Camera-type eye (tissue), 1 donor: ENCODE results near the gene LIN28B. TPM values are rescaled to one million over a fixed set of nuclear protein-coding genes. Genes with fewer than 3 reads are reported as not detected.

Experiments used
- total RNA-seq: library from RNA; depleted of rRNA; stranded (reverse); fragments of >200 nt; gene quantifications from one replicate; pipeline ENCODE4 v1.2.3, GENCODE V29; 2014

The LIN28B gene, protein sequence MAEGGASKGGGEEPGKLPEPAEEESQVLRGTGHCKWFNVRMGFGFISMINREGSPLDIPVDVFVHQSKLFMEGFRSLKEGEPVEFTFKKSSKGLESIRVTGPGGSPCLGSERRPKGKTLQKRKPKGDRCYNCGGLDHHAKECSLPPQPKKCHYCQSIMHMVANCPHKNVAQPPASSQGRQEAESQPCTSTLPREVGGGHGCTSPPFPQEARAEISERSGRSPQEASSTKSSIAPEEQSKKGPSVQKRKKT
- total RNA-seq = 1.3 TPM

DNA sequence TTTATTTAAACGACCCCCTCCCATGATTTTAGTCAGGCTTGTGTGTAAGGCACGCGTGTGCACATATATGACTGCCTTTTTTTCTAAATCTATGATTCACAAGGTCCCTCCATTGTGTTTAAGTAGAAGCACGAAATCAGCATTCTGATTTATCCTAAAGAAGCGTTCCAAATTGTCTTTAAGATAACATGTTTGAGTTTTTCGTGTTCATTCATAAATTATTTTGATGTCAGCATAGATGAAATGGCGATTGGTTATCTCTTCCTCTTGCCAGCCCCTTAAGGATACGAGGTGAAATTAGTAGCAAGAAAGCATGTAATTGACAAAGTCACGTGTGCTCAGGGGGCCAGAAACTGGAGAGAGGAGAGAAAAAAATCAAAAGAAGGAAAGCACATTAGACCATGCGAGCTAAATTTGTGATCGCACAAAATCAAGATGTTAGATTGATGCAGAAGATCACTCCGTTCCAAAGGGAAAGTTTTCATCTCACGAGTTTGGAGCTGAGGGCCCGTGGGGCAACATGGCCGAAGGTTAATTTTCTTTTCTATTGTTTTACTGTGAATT is at the start of gene LIN28B:
Gene LIN28B, plus strand, starts transcription at position 377 of the 564 bp plus-strand sequence. Its CDS starts 144 bp downstream, at position 521.

Other genes with a start within 250 kb of the LIN28B start
- 55.3 TPM for gene HACE1, start 97.2 kb upstream of the LIN28B start, total RNA-seq
- gene POPDC3, start 222.9 kb downstream of the LIN28B start, total RNA-seq = 5.4 TPM